Measurements from ENCODE around the gene RPTOR. TPM values are rescaled to one million over a fixed set of nuclear protein-coding genes. Genes with fewer than 3 reads are reported as not detected.

RPTOR gene
- polyA plus RNA-seq, 2 donors, result 7.1 to 10.5 TPM

- WGBS, 2 donors, result 81% methylated on average over 15 to 16 of the region's 16 CpGs
- H3K4me3 ChIP-seq (ENCODE audit: low read depth in 1 of 2, low read length in 2 of 2), result no peak overlapping the region
These were observed 180.2 kb downstream of the RPTOR start for GRCh38 chr17:80724775-80725266.

GRCh38 chr17:80725517-80725916 lies 180.9 kb downstream of the RPTOR start:
- H3K36me3 ChIP-seq (ENCODE audit: control insufficient read depth in 2 of 2, insufficient read depth in 2 of 2, low read length in 1 of 2), result peaks cover 0 to 6% of the 10 kb centered on the region in 2 donors
- H3K9me3 ChIP-seq (ENCODE audit: control insufficient read depth in 2 of 2, insufficient read depth in 1 of 2, low read depth in 1 of 2, low read length in 1 of 2), result no peaks in the 10 kb centered on the region
- no peak overlapping the region for H3K4me3 ChIP-seq (ENCODE audit: low read depth in 1 of 2, low read length in 2 of 2)
- H3K27me3 ChIP-seq (ENCODE audit: control insufficient read depth in 1 of 2, insufficient read depth in 2 of 2, low read length in 2 of 2), result no peaks in the 10 kb centered on the region
- no peak overlapping the region for H3K27ac ChIP-seq (ENCODE audit: low read depth in 2 of 2, low read length in 1 of 2)
- peaks cover 4 to 5% of the 10 kb centered on the region in 2 donors for H3K4me1 ChIP-seq (ENCODE audit: control insufficient read depth in 2 of 2, insufficient read depth in 2 of 2, low read length in 1 of 2)
- 71 to 74% methylated on average over 8 of the region's 8 CpGs for WGBS, 2 donors

More at GRCh38 chr17:80724775-80725266, 180.2 kb downstream of the RPTOR start:
- Histone ChIP-seq H3K4me1 (ENCODE audit: control insufficient read depth in 2 of 2, insufficient read depth in 2 of 2, low read length in 1 of 2) (peaks cover 4 to 6% of the 10 kb centered on the region in 2 donors), H3K27ac (ENCODE audit: low read depth in 2 of 2, low read length in 1 of 2) (no peak overlapping the region), H3K36me3 (ENCODE audit: control insufficient read depth in 2 of 2, insufficient read depth in 2 of 2, low read length in 1 of 2) (peaks cover 0 to 6% of the 10 kb centered on the region in 2 donors), H3K27me3 (ENCODE audit: control insufficient read depth in 1 of 2, insufficient read depth in 2 of 2, low read length in 2 of 2) (no peaks in the 10 kb centered on the region), H3K9me3 (ENCODE audit: control insufficient read depth in 2 of 2, insufficient read depth in 1 of 2, low read depth in 1 of 2, low read length in 1 of 2) (no peaks in the 10 kb centered on the region)

DNA sequence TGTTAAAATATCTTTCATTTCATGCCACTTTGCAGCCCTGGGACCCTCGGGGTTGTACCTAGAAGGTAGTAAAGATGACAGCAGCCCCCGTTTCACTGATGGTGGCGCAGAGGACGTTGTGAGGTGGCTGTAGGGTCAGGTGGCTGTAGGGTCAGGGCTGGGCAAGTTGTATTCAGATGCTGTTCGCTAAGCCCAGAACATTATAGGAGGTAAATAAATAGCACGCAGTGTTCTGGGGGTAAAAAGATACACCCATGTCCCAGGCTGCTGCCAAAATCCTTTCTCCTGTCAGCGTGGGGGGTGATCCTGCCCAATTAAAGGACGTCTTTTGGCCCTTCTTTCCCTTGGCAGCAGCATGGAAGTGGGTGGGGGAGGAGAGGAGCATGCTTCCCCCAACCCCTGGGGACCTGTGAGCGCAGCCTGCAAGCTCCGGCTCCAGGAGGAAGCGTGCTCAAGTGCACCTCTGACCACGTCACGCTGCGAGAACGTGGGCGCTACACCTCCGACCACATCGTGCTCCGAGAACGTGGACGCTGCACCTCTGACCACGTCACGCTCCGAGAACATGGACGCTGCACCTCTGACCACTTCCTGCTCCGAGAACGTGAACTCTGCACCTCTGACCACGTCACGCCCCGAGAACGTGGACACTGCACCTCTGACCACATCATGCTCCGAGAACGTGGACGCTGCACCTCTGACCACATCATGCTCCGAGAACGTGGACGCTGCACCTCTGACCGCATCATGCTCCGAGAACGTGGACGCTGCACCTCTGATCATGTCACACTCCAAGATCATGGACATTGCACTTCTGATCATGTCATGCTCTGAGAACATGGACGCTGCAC lies 182.1 kb downstream of the RPTOR start:
- H3K36me3 ChIP-seq (ENCODE audit: control insufficient read depth in 2 of 2, insufficient read depth in 2 of 2, low read length in 1 of 2), result peaks cover 0 to 6% of the 10 kb centered on the region in 2 donors
- peaks cover 3 to 4% of the 10 kb centered on the region in 2 donors for H3K4me1 ChIP-seq (ENCODE audit: control insufficient read depth in 2 of 2, insufficient read depth in 2 of 2, low read length in 1 of 2)
- no peak overlapping the region for H3K27ac ChIP-seq (ENCODE audit: low read depth in 2 of 2, low read length in 1 of 2)
- no peaks in the 10 kb centered on the region for H3K9me3 ChIP-seq (ENCODE audit: control insufficient read depth in 2 of 2, insufficient read depth in 1 of 2, low read depth in 1 of 2, low read length in 1 of 2)
- WGBS, 2 donors, result 93% methylated on average over 42 of the region's 42 CpGs
- H3K27me3 ChIP-seq (ENCODE audit: control insufficient read depth in 1 of 2, insufficient read depth in 2 of 2, low read length in 2 of 2), result no peaks in the 10 kb centered on the region
- H3K4me3 ChIP-seq (ENCODE audit: low read depth in 1 of 2, low read length in 2 of 2), result no peak overlapping the region

DNA sequence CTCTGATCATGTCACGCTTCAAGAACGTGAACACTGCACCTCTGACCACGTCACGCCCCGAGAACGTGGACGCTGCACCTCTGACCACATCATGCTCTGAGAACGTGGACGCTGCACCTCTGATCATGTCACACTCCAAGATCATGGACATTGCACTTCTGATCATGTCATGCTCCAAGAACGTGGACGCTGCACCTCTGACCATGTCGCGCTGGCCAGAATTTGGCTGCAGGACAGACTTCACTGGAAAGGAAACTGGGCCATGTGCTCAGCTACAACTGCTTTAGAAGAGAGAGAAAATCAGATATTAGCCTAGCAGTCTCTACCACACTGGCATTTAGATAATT lies 182.7 kb downstream of the RPTOR start:
- H3K36me3 ChIP-seq (ENCODE audit: control insufficient read depth in 2 of 2, insufficient read depth in 2 of 2, low read length in 1 of 2), result peaks cover 0 to 6% of the 10 kb centered on the region in 2 donors
- no peak overlapping the region for H3K4me3 ChIP-seq (ENCODE audit: low read depth in 1 of 2, low read length in 2 of 2)
- no peaks in the 10 kb centered on the region for H3K9me3 ChIP-seq (ENCODE audit: control insufficient read depth in 2 of 2, insufficient read depth in 1 of 2, low read depth in 1 of 2, low read length in 1 of 2)
- H3K4me1 ChIP-seq (ENCODE audit: control insufficient read depth in 2 of 2, insufficient read depth in 2 of 2, low read length in 1 of 2), result peaks cover 3 to 4% of the 10 kb centered on the region in 2 donors
- no peak overlapping the region for H3K27ac ChIP-seq (ENCODE audit: low read depth in 2 of 2, low read length in 1 of 2)
- 95 to 96% methylated on average over 13 of the region's 13 CpGs for WGBS, 2 donors
- no peaks in the 10 kb centered on the region for H3K27me3 ChIP-seq (ENCODE audit: control insufficient read depth in 1 of 2, insufficient read depth in 2 of 2, low read length in 2 of 2)

- Histone ChIP-seq H3K27ac (ENCODE audit: low read depth in 2 of 2, low read length in 1 of 2) (no peak overlapping the region), H3K36me3 (ENCODE audit: control insufficient read depth in 2 of 2, insufficient read depth in 2 of 2, low read length in 1 of 2) (peaks cover 0 to 6% of the 10 kb centered on the region in 2 donors), H3K27me3 (ENCODE audit: control insufficient read depth in 1 of 2, insufficient read depth in 2 of 2, low read length in 2 of 2) (no peaks in the 10 kb centered on the region), H3K9me3 (ENCODE audit: control insufficient read depth in 2 of 2, insufficient read depth in 1 of 2, low read depth in 1 of 2, low read length in 1 of 2) (no peaks in the 10 kb centered on the region), H3K4me3 (ENCODE audit: low read depth in 1 of 2, low read length in 2 of 2) (no peak overlapping the region), H3K4me1 (ENCODE audit: control insufficient read depth in 2 of 2, insufficient read depth in 2 of 2, low read length in 1 of 2) (peaks cover 3 to 4% of the 10 kb centered on the region in 2 donors)
- 82 to 86% methylated on average over 7 of the region's 7 CpGs for WGBS, 2 donors
These were observed 184.4 kb downstream of the RPTOR start for GRCh38 chr17:80729016-80729415.

DNA sequence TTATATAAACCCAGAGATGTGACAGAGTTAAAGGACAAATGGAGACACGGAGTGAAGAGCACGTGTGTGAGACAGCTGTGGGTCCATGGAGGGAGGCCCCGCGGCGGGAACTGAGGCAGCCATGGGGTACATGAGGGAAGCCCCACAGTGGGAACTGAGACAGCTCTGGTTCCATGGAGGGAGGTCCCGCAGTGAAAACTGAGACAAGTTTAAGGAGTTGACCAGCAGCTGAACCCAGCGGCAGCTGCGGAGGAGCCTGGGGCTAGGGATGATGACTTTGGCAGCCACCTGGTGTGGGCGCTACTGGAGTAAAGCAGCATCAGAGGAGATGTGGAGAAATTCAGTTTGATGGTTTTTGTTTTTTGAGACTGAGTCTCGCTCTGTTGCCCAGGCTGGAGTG lies 185.1 kb downstream of the RPTOR start:
- no peaks in the 10 kb centered on the region for H3K9me3 ChIP-seq (ENCODE audit: control insufficient read depth in 2 of 2, insufficient read depth in 1 of 2, low read depth in 1 of 2, low read length in 1 of 2)
- no peaks in the 10 kb centered on the region for H3K27me3 ChIP-seq (ENCODE audit: control insufficient read depth in 1 of 2, insufficient read depth in 2 of 2, low read length in 2 of 2)
- H3K4me3 ChIP-seq (ENCODE audit: low read depth in 1 of 2, low read length in 2 of 2), result no peak overlapping the region
- peaks cover 0 to 4% of the 10 kb centered on the region in 2 donors for H3K4me1 ChIP-seq (ENCODE audit: control insufficient read depth in 2 of 2, insufficient read depth in 2 of 2, low read length in 1 of 2)
- 89 to 90% methylated on average over 10 of the region's 10 CpGs for WGBS, 2 donors
- H3K27ac ChIP-seq (ENCODE audit: low read depth in 2 of 2, low read length in 1 of 2), result no peak overlapping the region
- H3K36me3 ChIP-seq (ENCODE audit: control insufficient read depth in 2 of 2, insufficient read depth in 2 of 2, low read length in 1 of 2), result peaks cover 0 to 6% of the 10 kb centered on the region in 2 donors

DNA sequence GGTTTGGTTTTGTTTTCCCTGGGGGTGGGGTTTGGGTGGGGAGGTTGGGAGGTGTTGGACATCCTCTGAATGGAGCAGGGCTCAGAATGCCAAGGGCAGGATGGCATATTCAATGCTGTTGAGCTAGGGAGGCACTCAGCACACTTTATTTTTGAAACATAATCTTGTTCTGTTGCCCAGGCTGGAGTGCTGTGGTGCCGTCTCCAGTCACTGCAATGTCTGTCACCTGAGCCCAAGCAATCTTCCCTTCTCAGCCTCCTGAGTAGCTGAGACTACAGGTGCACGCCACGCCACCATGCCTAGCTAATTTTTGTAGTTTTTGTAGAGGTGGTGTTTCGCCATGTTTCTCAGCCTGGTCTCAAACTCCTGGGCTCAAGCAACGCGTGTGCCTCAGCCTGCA lies 186.1 kb downstream of the RPTOR start:
- no peaks in the 10 kb centered on the region for H3K9me3 ChIP-seq (ENCODE audit: control insufficient read depth in 2 of 2, insufficient read depth in 1 of 2, low read depth in 1 of 2, low read length in 1 of 2)
- H3K4me3 ChIP-seq (ENCODE audit: low read depth in 1 of 2, low read length in 2 of 2), result no peak overlapping the region
- 93 to 94% methylated on average over 6 of the region's 6 CpGs for WGBS, 2 donors
- H3K4me1 ChIP-seq (ENCODE audit: control insufficient read depth in 2 of 2, insufficient read depth in 2 of 2, low read length in 1 of 2), result no peaks in the 10 kb centered on the region
- H3K36me3 ChIP-seq (ENCODE audit: control insufficient read depth in 2 of 2, insufficient read depth in 2 of 2, low read length in 1 of 2), result peaks cover 0 to 6% of the 10 kb centered on the region in 2 donors
- no peaks in the 10 kb centered on the region for H3K27me3 ChIP-seq (ENCODE audit: control insufficient read depth in 1 of 2, insufficient read depth in 2 of 2, low read length in 2 of 2)
- no peak overlapping the region for H3K27ac ChIP-seq (ENCODE audit: low read depth in 2 of 2, low read length in 1 of 2)

- Histone ChIP-seq H3K4me1 (ENCODE audit: control insufficient read depth in 2 of 2, insufficient read depth in 2 of 2, low read length in 1 of 2) (no peaks in the 10 kb centered on the region), H3K4me3 (ENCODE audit: low read depth in 1 of 2, low read length in 2 of 2) (no peak overlapping the region), H3K27me3 (ENCODE audit: control insufficient read depth in 1 of 2, insufficient read depth in 2 of 2, low read length in 2 of 2) (no peaks in the 10 kb centered on the region), H3K27ac (ENCODE audit: low read depth in 2 of 2, low read length in 1 of 2) (no peak overlapping the region), H3K36me3 (ENCODE audit: control insufficient read depth in 2 of 2, insufficient read depth in 2 of 2, low read length in 1 of 2) (peaks cover 0 to 6% of the 10 kb centered on the region in 2 donors), H3K9me3 (ENCODE audit: control insufficient read depth in 2 of 2, insufficient read depth in 1 of 2, low read depth in 1 of 2, low read length in 1 of 2) (no peaks in the 10 kb centered on the region)
- 70 to 86% methylated on average over 7 of the region's 7 CpGs for WGBS, 2 donors
These were observed 186.7 kb downstream of the RPTOR start for GRCh38 chr17:80731323-80731722.

- no peaks in the 10 kb centered on the region for H3K9me3 ChIP-seq (ENCODE audit: control insufficient read depth in 2 of 2, insufficient read depth in 1 of 2, low read depth in 1 of 2, low read length in 1 of 2)
- H3K4me1 ChIP-seq (ENCODE audit: control insufficient read depth in 2 of 2, insufficient read depth in 2 of 2, low read length in 1 of 2), result no peaks in the 10 kb centered on the region
- no peaks in the 10 kb centered on the region for H3K27me3 ChIP-seq (ENCODE audit: control insufficient read depth in 1 of 2, insufficient read depth in 2 of 2, low read length in 2 of 2)
- 80 to 82% methylated on average over 7 of the region's 7 CpGs for WGBS, 2 donors
- peaks cover 0 to under 1% of the 10 kb centered on the region in 2 donors for H3K36me3 ChIP-seq (ENCODE audit: control insufficient read depth in 2 of 2, insufficient read depth in 2 of 2, low read length in 1 of 2)
- H3K4me3 ChIP-seq (ENCODE audit: low read depth in 1 of 2, low read length in 2 of 2), result no peak overlapping the region
- no peak overlapping the region for H3K27ac ChIP-seq (ENCODE audit: low read depth in 2 of 2, low read length in 1 of 2)
These were observed 187.6 kb downstream of the RPTOR start for GRCh38 chr17:80732268-80732667.
